ENCODE results near the gene PCSK5.
"Not testable (repeated sequence)": the region's sequence is repeated elsewhere in the genome, so short reads cannot be mapped to it uniquely, and the experiment has no call there.

Gene PCSK5

DNA sequence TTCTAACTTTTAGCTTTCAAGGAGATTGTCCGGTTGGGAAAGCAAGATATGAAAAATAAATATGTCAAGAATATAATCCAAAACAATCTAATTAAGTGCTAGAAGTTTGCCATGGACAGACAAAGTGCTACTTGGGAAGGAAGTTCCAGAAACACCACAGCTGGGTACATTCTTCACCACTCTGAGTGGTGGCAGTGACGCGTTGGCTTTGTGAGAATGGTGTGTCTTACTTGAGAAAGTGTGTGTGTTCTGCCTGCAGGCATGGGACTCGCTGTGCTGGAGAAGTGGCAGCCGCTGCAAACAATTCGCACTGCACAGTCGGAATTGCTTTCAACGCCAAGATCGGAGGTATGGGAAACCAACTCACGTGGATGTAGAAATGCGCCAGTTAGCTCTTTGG, 177.2 kb downstream of the PCSK5 start:
- H3K36me3 ChIP-seq (ENCODE audit: control insufficient read depth in 1 of 2, insufficient read depth in 2 of 2, low read depth in 1 of 2, low read length in 2 of 2): no peaks in the 10 kb centered on the region
- H2AK5ac ChIP-seq (ENCODE audit: low read length, severe bottlenecking): no peak overlapping the region
- no peak overlapping the region for H3K27ac ChIP-seq (ENCODE audit: low read length, poor library complexity, severe bottlenecking)
- H3K79me1 ChIP-seq (replicated peaks; ENCODE audit: low read length, poor library complexity, severe bottlenecking): no peaks in the 10 kb centered on the region
- H3K9ac ChIP-seq (ENCODE audit: low read length): no peak overlapping the region
- H2AFZ ChIP-seq (ENCODE audit: low read depth, low read length): no peak overlapping the region
- H4K91ac ChIP-seq (ENCODE audit: low read length): no peak overlapping the region
- no peak overlapping the region for H4K8ac ChIP-seq (ENCODE audit: low read length)
- no peak overlapping the region for H3K4me2 ChIP-seq (ENCODE audit: low read length, poor library complexity, severe bottlenecking)
- H3K18ac ChIP-seq (ENCODE audit: low read depth in 1 of 2, low read length in 2 of 2): no peak overlapping the region
- 96% methylated on average over 10 of the region's 11 CpGs for WGBS
- no peak overlapping the region for H2BK15ac ChIP-seq (ENCODE audit: low read depth, poor library complexity, severe bottlenecking)
- no peak overlapping the region for H2BK5ac ChIP-seq (ENCODE audit: low read depth, low read length, poor library complexity, severe bottlenecking)
- no peak overlapping the region for H3K4me3 ChIP-seq (ENCODE audit: insufficient read depth in 1 of 2, low read depth in 1 of 2, low read length in 2 of 2)
- no peaks in the 10 kb centered on the region for H3K27me3 ChIP-seq (ENCODE audit: control insufficient read depth in 1 of 2, insufficient read depth in 1 of 2, low read length in 2 of 2)
- no peak for DNase-seq
- H3K14ac ChIP-seq (ENCODE audit: low read length in 2 of 2): no peak overlapping the region
- H3K4ac ChIP-seq (ENCODE audit: low read depth in 1 of 2, low read length in 2 of 2): no peak overlapping the region
- H2BK12ac ChIP-seq (ENCODE audit: low read length in 2 of 2): no peak overlapping the region
- H2BK120ac ChIP-seq (ENCODE audit: low read depth, low read length): no peak overlapping the region
- no peaks in the 10 kb centered on the region for H3K9me3 ChIP-seq (ENCODE audit: control insufficient read depth, low read length)
- no peak overlapping the region for H3K23ac ChIP-seq (ENCODE audit: low read length in 2 of 2)
- no peaks in the 10 kb centered on the region for H3K4me1 ChIP-seq (ENCODE audit: control insufficient read depth, insufficient read depth, low read depth, low read length)

DNA sequence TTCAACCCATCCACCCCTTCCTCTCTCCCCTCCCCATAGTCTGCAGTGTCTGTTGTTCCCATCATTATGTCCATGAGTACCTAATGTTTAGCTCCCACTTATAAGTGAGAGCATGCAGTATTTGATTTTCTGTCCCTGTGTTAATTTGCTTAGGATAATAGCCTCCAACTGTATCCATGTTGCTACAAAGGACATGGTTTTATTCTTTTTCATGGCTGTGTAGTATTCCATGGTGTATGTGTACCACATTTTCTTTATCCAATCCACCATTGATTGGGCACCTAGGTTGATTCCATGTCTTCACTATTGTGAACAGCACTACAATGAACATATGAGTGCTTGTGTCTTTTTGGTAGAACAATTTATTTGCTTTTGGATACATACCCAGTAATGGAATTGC, 187.1 kb downstream of the PCSK5 start:
- Histone ChIP-seq H3K36me3 (ENCODE audit: control insufficient read depth in 1 of 2, insufficient read depth in 2 of 2, low read depth in 1 of 2, low read length in 2 of 2) (no peaks in the 10 kb centered on the region), H3K4ac (ENCODE audit: low read depth in 1 of 2, low read length in 2 of 2) (no peak overlapping the region), H2BK15ac (ENCODE audit: low read depth, poor library complexity, severe bottlenecking) (no peak overlapping the region), H3K27ac (ENCODE audit: low read length, poor library complexity, severe bottlenecking) (no peak overlapping the region), H3K4me2 (ENCODE audit: low read length, poor library complexity, severe bottlenecking) (no peak overlapping the region), H3K14ac (ENCODE audit: low read length in 2 of 2) (no peak overlapping the region), H3K79me1 (replicated peaks; ENCODE audit: low read length, poor library complexity, severe bottlenecking) (no peaks in the 10 kb centered on the region), H3K9ac (ENCODE audit: low read length) (no peak overlapping the region), H3K23ac (ENCODE audit: low read length in 2 of 2) (no peak overlapping the region), H2BK5ac (ENCODE audit: low read depth, low read length, poor library complexity, severe bottlenecking) (no peak overlapping the region), H3K4me1 (ENCODE audit: control insufficient read depth, insufficient read depth, low read depth, low read length) (no peaks in the 10 kb centered on the region), H2BK12ac (ENCODE audit: low read length in 2 of 2) (no peak overlapping the region), H3K27me3 (ENCODE audit: control insufficient read depth in 1 of 2, insufficient read depth in 1 of 2, low read length in 2 of 2) (no peaks in the 10 kb centered on the region), H4K8ac (ENCODE audit: low read length) (no peak overlapping the region), H2AFZ (ENCODE audit: low read depth, low read length) (no peak overlapping the region), H3K9me3 (ENCODE audit: control insufficient read depth, low read length) (no peaks in the 10 kb centered on the region), H3K18ac (ENCODE audit: low read depth in 1 of 2, low read length in 2 of 2) (no peak overlapping the region), H3K4me3 (ENCODE audit: insufficient read depth in 1 of 2, low read depth in 1 of 2, low read length in 2 of 2) (no peak overlapping the region), H2AK5ac (ENCODE audit: low read length, severe bottlenecking) (no peak overlapping the region), H4K91ac (ENCODE audit: low read length) (no peak overlapping the region), H2BK120ac (ENCODE audit: low read depth, low read length) (no peak overlapping the region)
- no peak for DNase-seq

DNA sequence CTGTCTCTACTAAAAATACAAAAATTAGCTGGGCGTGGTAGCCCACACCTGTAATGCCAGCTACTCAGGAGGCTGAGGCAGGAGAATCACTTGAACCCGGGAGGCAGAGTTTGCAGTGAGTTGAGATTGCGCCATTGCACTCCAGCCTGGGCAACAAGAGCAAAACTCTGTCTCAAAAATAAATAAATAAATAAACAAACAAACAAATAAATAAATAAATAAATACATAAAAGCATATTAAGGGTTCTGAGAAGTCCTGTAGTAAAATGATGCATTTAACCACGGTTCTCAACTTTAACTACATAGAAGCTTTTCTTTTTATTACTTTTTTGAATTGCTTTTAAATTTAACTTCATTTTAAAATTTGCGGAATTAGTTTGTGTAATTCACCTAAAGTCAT, 190.8 kb downstream of the PCSK5 start:
- not testable (repeated sequence) for H2BK12ac ChIP-seq (ENCODE audit: low read length in 2 of 2); H2BK5ac ChIP-seq (ENCODE audit: low read depth, low read length, poor library complexity, severe bottlenecking); H2BK120ac ChIP-seq (ENCODE audit: low read depth, low read length)

GRCh38 chr9:76082057-76082456, 191.6 kb downstream of the PCSK5 start:
- Histone ChIP-seq H3K27me3 (ENCODE audit: control insufficient read depth in 1 of 2, insufficient read depth in 1 of 2, low read length in 2 of 2) (no peaks in the 10 kb centered on the region), H3K4me2 (ENCODE audit: low read length, poor library complexity, severe bottlenecking) (no peak overlapping the region), H3K9ac (ENCODE audit: low read length) (no peak overlapping the region), H3K23ac (ENCODE audit: low read length in 2 of 2) (no peak overlapping the region), H3K4ac (ENCODE audit: low read depth in 1 of 2, low read length in 2 of 2) (no peak overlapping the region), H2BK5ac (ENCODE audit: low read depth, low read length, poor library complexity, severe bottlenecking) (no peak overlapping the region), H3K9me3 (ENCODE audit: control insufficient read depth, low read length) (no peaks in the 10 kb centered on the region), H3K18ac (ENCODE audit: low read depth in 1 of 2, low read length in 2 of 2) (no peak overlapping the region), H3K79me1 (replicated peaks; ENCODE audit: low read length, poor library complexity, severe bottlenecking) (no peaks in the 10 kb centered on the region), H3K4me3 (ENCODE audit: insufficient read depth in 1 of 2, low read depth in 1 of 2, low read length in 2 of 2) (no peak overlapping the region), H3K14ac (ENCODE audit: low read length in 2 of 2) (no peak overlapping the region), H2AFZ (ENCODE audit: low read depth, low read length) (no peak overlapping the region), H3K36me3 (ENCODE audit: control insufficient read depth in 1 of 2, insufficient read depth in 2 of 2, low read depth in 1 of 2, low read length in 2 of 2) (no peaks in the 10 kb centered on the region), H2AK5ac (ENCODE audit: low read length, severe bottlenecking) (no peak overlapping the region), H3K4me1 (ENCODE audit: control insufficient read depth, insufficient read depth, low read depth, low read length) (no peaks in the 10 kb centered on the region), H3K27ac (ENCODE audit: low read length, poor library complexity, severe bottlenecking) (no peak overlapping the region), H2BK12ac (ENCODE audit: low read length in 2 of 2) (no peak overlapping the region), H2BK120ac (ENCODE audit: low read depth, low read length) (no peak overlapping the region), H4K8ac (ENCODE audit: low read length) (no peak overlapping the region), H4K91ac (ENCODE audit: low read length) (no peak overlapping the region), H2BK15ac (ENCODE audit: low read depth, poor library complexity, severe bottlenecking) (no peak overlapping the region)
- no peak for DNase-seq

More for the DNA sequence above, 190.8 kb downstream of the PCSK5 start:
- H3K4me2 ChIP-seq (ENCODE audit: low read length, poor library complexity, severe bottlenecking); H3K27ac ChIP-seq (ENCODE audit: low read length, poor library complexity, severe bottlenecking); H3K4me3 ChIP-seq (ENCODE audit: insufficient read depth in 1 of 2, low read depth in 1 of 2, low read length in 2 of 2); H3K9me3 ChIP-seq (ENCODE audit: control insufficient read depth, low read length); H3K36me3 ChIP-seq (ENCODE audit: control insufficient read depth in 1 of 2, insufficient read depth in 2 of 2, low read depth in 1 of 2, low read length in 2 of 2); H3K4ac ChIP-seq (ENCODE audit: low read depth in 1 of 2, low read length in 2 of 2); H4K8ac ChIP-seq (ENCODE audit: low read length); H4K91ac ChIP-seq (ENCODE audit: low read length); H3K79me1 ChIP-seq (replicated peaks; ENCODE audit: low read length, poor library complexity, severe bottlenecking); H3K18ac ChIP-seq (ENCODE audit: low read depth in 1 of 2, low read length in 2 of 2); H3K9ac ChIP-seq (ENCODE audit: low read length); DNase-seq; H3K27me3 ChIP-seq (ENCODE audit: control insufficient read depth in 1 of 2, insufficient read depth in 1 of 2, low read length in 2 of 2); H2AFZ ChIP-seq (ENCODE audit: low read depth, low read length); H3K14ac ChIP-seq (ENCODE audit: low read length in 2 of 2); H3K4me1 ChIP-seq (ENCODE audit: control insufficient read depth, insufficient read depth, low read depth, low read length); H3K23ac ChIP-seq (ENCODE audit: low read length in 2 of 2); H2AK5ac ChIP-seq (ENCODE audit: low read length, severe bottlenecking); H2BK15ac ChIP-seq (ENCODE audit: low read depth, poor library complexity, severe bottlenecking): not testable (repeated sequence)
- 100% methylated on average over 2 of the region's 5 CpGs for WGBS
